Measurements from ENCODE around the gene ALOX15. TPM values are rescaled to one million over a fixed set of nuclear protein-coding genes. Genes with fewer than 3 reads are reported as not detected.
"Not testable (repeated sequence)": the region's sequence is repeated elsewhere in the genome, so short reads cannot be mapped to it uniquely, and the experiment has no call there.

ALOX15 gene
- total RNA-seq, 1 donor from 2014 or later = not detected

GRCh38 chr17:4596636-4597380 lies 44.7 kb downstream of the ALOX15 start:
- DNase-seq (ENCODE audit: low read depth) (no peak), FAIRE-seq (no peak)
- H3K27me3 ChIP-seq (ENCODE audit: control insufficient read depth, insufficient read depth, low read length) = peaks cover 3% of the 10 kb centered on the region
- H3K4me3 ChIP-seq (ENCODE audit: low read depth, low read length) = no peak overlapping the region
- no peaks in the 10 kb centered on the region for H3K36me3 ChIP-seq (ENCODE audit: control insufficient read depth, insufficient read depth, low read length)
- TF ChIP-seq, protein P1, sequence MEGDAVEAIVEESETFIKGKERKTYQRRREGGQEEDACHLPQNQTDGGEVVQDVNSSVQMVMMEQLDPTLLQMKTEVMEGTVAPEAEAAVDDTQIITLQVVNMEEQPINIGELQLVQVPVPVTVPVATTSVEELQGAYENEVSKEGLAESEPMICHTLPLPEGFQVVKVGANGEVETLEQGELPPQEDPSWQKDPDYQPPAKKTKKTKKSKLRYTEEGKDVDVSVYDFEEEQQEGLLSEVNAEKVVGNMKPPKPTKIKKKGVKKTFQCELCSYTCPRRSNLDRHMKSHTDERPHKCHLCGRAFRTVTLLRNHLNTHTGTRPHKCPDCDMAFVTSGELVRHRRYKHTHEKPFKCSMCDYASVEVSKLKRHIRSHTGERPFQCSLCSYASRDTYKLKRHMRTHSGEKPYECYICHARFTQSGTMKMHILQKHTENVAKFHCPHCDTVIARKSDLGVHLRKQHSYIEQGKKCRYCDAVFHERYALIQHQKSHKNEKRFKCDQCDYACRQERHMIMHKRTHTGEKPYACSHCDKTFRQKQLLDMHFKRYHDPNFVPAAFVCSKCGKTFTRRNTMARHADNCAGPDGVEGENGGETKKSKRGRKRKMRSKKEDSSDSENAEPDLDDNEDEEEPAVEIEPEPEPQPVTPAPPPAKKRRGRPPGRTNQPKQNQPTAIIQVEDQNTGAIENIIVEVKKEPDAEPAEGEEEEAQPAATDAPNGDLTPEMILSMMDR (IDR thresholded peaks at IDR 0.05; ENCODE audit: insufficient read depth, low read length, severe bottlenecking) = no peak

- not testable (repeated sequence) for H3K4me3 ChIP-seq (ENCODE audit: low read depth, low read length); H3K27me3 ChIP-seq (ENCODE audit: control insufficient read depth, insufficient read depth, low read length); H3K36me3 ChIP-seq (ENCODE audit: control insufficient read depth, insufficient read depth, low read length); DNase-seq (ENCODE audit: low read depth)
- FAIRE-seq = peak; percentile 77
These were observed 45.7 kb downstream of the ALOX15 start for GRCh38 chr17:4595685-4596342.

DNA sequence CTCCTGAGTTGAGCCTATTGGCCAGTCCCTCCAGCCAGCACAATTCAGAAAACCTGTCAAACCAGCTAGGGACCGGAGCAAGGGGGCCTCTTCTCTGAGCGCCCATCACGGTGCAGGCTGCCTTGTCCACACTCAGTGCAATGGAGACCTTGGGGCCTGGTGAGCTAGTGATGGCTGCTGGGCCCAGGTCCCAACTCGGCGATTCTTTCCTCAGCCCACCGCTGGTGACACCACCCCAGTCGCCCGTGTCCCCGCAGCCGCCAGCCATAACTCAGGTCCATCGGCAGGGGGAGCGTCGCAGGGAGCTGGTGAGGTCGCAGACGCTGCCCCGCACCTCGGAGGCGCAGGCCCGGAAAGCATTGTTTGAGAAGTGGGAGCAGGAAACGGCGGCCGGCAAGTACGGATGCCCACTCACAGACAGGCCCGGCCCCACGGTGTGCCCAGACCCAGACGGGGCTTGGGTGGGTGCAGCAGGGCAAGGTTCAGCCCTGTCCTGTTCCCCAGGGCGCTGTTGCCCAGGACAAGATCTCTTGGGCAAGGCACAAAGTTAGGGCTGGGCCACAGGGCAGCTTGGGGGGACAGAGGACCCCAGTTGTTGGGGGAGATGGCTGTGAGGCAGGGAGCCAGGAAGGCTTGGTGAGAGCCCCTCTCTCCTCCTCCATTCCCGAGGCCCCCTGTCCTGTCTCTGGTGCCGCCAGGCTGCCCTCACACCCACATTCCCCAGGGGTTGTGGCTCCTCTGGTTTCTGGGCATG lies 46.4 kb downstream of the ALOX15 start:
- H3K4me3 ChIP-seq (ENCODE audit: low read depth, low read length) = no peak overlapping the region
- peaks cover 3% of the 10 kb centered on the region for H3K27me3 ChIP-seq (ENCODE audit: control insufficient read depth, insufficient read depth, low read length)
- TF ChIP-seq, protein P1 (IDR thresholded peaks at IDR 0.05; ENCODE audit: insufficient read depth, low read length, severe bottlenecking) = peak; percentile 51
- no peak for DNase-seq (ENCODE audit: low read depth)
- no peak for FAIRE-seq
- H3K36me3 ChIP-seq (ENCODE audit: control insufficient read depth, insufficient read depth, low read length) = no peaks in the 10 kb centered on the region

DNA sequence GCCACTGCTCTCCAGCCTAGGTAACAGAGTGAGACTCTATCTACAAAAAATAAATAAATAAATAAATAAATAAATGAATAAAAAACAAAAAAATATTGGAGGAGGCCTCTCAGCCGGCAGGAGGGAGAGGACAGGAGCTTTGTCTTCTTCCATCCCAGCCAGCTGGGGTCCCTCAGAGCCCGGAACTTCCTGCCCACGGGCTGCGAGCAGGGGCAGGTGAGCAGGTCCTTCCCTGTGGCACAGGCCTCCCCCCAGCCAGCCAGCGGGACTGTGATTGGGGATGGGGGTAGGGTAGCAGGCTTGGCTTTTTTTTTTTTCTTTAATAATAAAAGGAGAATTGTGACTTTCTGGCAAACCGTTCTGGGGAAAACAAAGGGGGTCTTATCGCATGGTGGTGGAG lies 47.1 kb downstream of the ALOX15 start:
- Histone ChIP-seq H3K27me3 (ENCODE audit: control insufficient read depth, insufficient read depth, low read length) (peaks cover 3% of the 10 kb centered on the region), H3K4me3 (ENCODE audit: low read depth, low read length) (no peak overlapping the region), H3K36me3 (ENCODE audit: control insufficient read depth, insufficient read depth, low read length) (no peaks in the 10 kb centered on the region)
- FAIRE-seq (no peak), DNase-seq (ENCODE audit: low read depth) (no peak)
- TF ChIP-seq, protein P1 (IDR thresholded peaks at IDR 0.05; ENCODE audit: insufficient read depth, low read length, severe bottlenecking) = no peak

DNA sequence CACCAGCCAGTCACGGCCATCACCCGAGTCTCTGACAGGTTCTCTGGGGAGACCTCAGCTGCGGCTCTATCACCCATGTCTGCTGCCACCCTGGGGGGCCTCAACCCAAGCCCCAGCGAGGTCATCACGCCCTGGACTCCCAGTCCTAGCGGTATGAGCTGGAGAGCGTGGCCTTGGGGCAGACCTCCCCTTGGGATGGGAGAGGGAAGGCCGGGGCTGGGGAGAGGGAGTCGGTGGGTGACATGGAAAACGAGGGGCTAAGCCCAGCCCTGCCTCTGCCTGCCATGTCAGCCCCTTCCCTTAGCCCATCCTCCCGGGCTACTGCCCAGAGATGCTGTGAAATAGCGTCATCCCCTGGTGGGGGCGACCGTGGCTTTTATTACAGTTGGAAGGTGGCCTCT lies 48.5 kb downstream of the ALOX15 start:
- no peaks in the 10 kb centered on the region for H3K36me3 ChIP-seq (ENCODE audit: control insufficient read depth, insufficient read depth, low read length)
- DNase-seq (ENCODE audit: low read depth) (no peak), FAIRE-seq (no peak)
- TF ChIP-seq, protein P1 (IDR thresholded peaks at IDR 0.05; ENCODE audit: insufficient read depth, low read length, severe bottlenecking) = no peak
- H3K4me3 ChIP-seq (ENCODE audit: low read depth, low read length) = no peak overlapping the region
- peaks cover 12% of the 10 kb centered on the region for H3K27me3 ChIP-seq (ENCODE audit: control insufficient read depth, insufficient read depth, low read length)
